Fibroblast of the conjunctiva (primary cell): ENCODE results near the gene EEFSEC.

Experiments
- DNase-seq: peaks from one replicate; pipeline ENCODE4 v3.0.0-alpha.2; 2010; ENCODE audit warnings: low read depth

Gene EEFSEC

DNA sequence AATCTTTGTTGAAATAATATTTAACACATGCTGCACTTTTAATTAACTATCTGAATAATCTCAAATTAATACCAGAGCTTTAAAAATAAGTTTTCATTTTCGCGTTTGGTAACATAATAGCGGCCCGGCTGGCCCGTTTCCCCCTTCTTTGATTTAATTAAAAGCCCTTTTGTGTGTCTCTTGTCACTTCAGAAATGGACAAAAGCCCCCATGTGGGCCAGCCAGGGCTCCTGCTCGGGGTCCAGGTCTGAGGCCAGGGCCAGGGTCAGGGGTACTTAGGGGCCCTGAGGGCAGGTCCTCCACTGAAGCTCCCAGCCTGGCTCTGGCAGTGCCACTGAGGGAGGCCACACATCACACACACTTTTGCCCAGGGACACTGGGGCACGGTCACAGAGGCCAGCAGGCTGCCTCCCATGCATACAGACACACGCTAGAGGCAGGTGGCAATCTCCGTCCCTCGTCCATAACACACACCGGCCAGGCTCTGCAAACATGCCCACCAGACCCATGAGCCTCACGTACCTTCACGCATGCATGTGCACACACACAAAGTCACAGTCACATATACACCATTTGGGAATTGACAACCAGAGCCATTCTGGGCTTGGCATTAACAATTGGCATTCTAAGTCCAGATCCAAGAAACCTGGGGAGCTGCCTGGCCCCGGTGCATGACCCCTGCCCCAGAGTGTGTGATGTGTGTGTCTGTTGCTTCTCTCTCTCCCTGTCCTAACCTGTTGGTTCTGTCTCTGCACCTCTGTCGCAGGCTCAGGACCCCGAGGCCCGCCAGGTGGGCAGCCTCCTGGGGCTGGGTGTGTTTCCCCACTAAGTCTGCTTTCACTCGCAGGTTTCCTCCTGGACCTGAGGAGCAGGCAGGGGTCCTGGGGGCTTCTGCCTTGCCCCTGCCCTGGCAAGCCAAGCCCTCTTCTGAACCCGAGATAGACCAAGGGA, 274.9 kb downstream of the EEFSEC start:
- DNase-seq: no peak

DNA sequence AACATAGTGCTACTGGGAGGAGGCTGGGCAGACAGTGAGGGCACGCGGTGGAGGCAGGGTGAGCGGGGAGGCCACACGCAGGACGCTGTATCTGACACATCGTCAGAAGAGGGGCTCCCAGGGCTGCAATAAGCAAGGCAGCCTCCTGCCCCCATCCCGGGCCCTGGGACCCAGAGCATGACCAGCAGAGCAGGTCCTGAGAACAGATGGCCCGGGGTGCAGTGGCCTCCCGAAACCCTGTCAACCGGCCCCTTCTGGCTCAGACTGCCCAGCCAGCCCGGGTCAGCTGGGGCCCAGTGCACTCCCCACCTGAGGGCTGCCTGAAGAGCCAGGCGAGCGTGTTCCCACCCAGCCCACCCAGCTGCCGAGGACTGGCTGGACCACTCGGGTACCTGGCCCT, 276.0 kb downstream of the EEFSEC start:
- no peak for DNase-seq

DNA sequence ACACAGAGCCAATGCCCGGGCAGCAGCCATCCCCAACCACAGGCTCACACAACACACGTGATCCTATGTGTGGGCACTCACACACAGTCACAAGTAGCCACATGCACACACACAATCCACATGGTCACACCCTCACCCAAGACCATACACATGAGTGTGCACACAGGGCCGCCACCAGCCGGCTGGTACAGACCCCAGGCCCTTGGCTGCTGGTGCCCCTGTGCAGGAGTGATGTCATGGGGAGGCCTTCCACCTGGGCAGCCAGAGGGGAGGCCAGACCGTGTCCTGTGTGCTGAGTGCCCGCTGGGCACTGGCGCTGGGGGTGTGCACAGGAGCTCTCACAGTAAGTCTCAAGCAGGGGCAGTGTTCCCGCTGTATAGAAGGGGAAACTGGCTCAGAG, 276.5 kb downstream of the EEFSEC start:
- no peak for DNase-seq

DNA sequence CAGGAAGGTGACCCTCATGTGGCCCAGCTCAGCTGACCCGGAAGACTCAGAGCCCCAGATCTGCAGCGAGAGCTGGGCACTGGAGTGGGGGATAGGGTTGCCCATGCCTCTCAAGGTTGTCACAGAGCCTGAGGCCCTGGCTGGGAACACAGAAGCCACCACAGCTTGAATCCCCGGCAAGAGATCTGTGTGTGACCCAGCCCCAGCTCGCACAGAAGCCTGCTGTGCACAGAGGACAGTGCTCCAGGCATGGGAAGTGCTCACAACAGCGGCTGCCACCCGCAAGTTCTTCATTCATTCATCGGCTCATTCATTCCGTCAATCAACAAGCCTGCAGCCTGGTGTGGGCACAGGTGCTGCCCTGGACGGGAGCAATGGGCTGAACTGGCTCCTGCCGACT, 277.0 kb downstream of the EEFSEC start:
- no peak for DNase-seq

- DNase-seq: no peak
These were observed 277.4 kb downstream of the EEFSEC start for GRCh38 chr3:128430731-128431130.

DNA sequence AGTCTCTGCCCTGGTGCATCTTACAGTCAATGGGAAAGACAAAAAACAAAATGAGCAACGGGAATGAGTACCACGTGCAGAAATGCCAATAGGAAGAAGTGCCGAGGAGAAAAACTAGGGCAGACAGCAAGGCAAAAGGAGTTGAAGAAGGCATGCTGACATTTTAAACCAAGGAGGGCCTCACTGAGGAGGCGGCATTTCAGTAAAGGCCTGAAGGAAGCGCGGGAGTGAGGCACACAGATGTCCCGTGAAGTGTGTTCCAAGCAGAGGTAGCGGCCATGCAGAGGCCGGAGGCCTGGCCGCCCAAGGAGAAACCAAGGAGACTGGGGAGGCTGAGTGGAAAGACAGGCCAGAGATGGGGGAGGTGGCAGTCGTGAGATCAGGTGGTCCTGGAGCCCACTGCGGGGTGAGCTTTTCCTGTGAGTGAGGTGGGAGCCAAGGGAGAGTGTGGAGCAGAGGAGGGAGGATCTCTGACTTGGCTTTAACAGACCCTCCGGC, 278.6 kb downstream of the EEFSEC start:
- no peak for DNase-seq

GRCh38 chr3:128432301-128432970, 279.2 kb downstream of the EEFSEC start:
- DNase-seq: no peak

DNA sequence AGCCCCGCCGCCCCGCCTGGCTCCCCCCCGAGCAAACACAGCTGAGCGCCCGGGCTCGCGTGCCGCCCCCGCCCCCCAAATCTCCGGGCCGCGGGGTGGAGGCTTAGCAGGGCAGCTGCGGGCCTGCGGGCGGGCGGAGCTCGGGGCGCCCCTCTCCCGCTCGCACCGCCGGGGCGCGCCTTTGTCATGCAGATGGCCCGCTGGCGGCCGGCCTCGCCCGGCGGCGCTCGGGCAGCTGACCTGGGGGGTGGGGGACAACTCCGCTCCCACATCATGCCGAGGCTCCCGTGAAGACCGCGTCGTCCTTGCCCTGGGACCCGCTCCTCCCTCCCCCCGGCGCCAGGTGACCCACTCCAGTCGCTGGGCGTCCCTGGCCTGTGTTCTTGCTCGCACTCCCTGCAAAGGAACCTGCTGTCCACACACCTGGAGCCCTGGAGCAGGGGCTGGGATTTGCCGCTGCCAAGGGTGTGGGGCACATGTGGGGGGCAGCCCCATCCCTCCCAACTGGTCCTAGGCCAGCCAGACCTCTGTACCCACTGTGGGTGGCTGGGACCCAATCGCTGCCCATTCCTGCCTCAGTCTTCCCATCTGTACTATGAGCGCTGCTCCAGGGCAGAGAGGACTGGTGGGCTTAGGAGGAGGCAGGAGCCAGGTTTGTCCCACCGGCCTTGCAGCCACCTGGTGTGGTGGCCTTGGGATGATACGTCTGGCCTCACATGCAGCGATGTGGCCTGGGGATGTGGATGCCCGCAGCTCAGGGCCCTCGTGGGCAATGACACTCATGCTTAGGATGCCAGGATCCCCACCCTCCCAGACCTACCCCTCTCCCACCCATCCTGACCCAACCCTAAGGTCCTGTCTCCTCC, 279.9 kb downstream of the EEFSEC start:
- no peak for DNase-seq

- DNase-seq: no peak
These were observed 280.5 kb downstream of the EEFSEC start for GRCh38 chr3:128433837-128434165.

DNA sequence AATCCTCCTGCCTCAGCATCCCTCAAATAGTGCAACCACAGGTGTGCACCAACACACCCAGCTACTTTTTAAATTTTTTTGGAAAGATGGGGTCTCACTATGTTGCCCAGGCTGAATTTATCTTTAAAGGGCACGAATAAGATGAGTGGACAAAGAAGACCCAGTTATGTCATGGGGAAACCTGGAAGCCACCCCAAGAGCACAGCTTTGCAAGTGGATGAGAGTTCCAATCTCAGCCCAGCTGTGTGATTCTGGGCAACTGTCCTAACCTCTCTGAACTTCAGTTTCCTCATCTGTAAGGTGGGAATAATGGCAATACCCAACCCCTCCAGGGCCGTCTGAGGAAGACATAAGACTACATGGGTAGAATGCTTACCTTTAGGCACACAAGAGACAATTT, 281.2 kb downstream of the EEFSEC start:
- DNase-seq: no peak

GRCh38 chr3:128435058-128435457, 281.8 kb downstream of the EEFSEC start:
- no peak for DNase-seq

DNA sequence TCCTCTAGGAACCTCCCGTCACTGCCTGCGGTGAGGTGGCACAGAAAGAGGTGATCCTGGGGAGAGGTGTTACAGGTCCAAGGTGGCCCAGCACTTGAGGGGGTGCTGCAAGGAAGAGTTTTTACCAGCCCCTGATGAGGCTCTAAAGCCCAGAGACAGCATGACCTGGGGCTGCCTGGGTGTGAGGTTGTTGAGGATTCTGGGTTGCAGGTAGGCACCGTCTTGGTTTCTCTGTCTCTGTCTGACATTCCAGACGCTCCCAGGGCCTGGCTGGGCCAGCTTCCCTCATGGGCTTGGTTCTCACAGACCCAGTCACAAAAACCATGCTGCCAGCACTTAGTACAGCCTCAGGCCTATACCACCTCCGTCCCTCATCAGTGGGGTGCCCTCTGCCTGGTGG, 282.3 kb downstream of the EEFSEC start:
- DNase-seq: no peak

DNA sequence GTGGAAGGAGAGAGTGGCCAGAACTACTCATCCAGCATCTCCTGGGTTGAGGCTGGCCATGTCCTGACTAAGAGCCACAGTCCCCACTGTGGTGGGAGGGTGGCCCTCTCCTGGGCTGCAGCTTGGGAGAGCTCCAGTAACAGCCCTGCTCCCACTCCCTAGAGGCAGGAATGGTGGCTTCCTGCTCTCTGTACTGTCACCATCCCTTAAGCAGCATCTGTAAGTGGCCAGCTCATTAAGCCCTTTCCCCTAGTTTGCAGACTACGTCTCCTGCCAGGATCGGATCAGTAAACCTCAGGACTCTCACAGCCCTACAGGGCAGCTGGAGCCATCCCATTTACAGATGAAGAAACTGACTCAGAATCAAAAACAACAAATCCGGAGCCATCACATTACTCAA, 282.9 kb downstream of the EEFSEC start:
- DNase-seq: no peak

DNA sequence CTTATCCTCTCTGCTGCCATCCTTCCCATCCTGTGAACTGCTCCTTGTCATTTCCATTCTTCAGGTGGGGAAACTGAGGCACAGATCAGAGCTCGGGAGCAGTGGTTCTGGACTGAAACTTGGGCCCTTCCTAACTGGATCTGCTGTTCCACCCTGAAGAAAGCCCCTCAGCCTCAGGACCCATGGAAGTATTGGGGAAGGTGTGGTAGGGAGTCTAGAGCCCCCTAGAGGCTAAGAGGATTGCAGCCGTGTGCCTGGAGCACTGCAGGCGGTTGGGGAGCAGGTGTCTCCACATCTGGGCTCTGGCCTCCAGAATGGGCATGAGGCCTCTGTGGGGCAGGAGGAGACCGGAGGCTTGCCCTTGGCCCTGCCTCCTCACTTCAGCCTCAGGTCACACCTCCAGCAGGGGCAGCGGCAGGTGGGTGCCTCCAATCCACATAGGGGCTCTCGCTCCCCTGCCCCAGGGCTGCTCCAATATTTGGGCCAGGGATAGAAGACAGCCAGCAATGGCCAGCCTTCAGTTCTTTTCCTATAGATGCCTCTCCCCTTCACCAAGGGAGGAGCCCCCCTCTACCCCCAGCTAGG, 285.3 kb downstream of the EEFSEC start:
- DNase-seq: no peak

GRCh38 chr3:128439226-128439625, 285.9 kb downstream of the EEFSEC start:
- DNase-seq: no peak

DNA sequence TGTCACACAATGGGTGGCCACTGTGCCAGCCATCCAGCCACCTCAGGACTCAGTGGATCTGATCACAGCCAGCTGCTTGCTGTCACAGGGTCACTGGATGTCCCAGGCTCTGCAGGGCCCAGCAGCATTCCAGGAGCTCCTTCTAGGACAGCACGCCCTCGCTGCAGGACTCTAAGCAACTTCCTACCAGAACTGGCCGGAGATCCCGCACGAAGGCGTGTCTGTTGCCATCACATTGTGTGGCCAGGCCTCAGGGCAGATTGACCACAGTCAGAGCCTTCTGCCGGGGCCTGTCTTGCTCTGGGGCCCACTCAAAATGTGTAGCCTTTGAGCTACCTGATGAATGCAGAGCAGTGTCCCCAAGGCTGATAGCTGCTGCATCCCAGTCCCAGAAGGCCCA, 288.8 kb downstream of the EEFSEC start:
- DNase-seq: no peak

- DNase-seq: no peak
These were observed 289.7 kb downstream of the EEFSEC start for GRCh38 chr3:128442949-128443348.

GRCh38 chr3:128443771-128444170, 290.5 kb downstream of the EEFSEC start:
- no peak for DNase-seq

GRCh38 chr3:128445357-128445756, 292.1 kb downstream of the EEFSEC start:
- no peak for DNase-seq

DNA sequence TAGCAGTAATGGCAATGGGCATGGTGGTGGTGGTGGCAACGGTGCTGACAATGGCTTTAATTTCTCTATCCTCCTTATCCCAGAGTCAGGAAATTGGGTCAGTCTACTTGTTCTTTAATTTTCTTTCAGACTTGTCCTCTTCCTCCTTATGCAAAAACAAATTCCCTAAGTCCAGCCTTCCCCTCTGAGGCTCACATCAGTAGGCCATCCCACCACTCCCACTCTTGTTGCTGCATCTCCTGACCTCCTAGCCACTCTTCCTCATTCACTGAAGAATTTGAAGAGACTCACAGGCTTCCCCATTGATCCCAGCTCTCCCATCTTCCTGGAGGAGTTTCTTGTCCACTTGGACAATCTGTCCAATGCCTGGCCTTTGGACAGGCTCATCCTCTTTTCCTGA, 293.5 kb downstream of the EEFSEC start:
- no peak for DNase-seq

GRCh38 chr3:128447561-128448013, 294.3 kb downstream of the EEFSEC start:
- no peak for DNase-seq

GRCh38 chr3:128448491-128448890, 295.2 kb downstream of the EEFSEC start:
- DNase-seq: no peak
